Activated CD4-positive, alpha-beta T cell treated with anti-CD3 and anti-CD28 coated beads, Interleukin-2, amount 50 U/mL, for 1 hour (primary cell): ENCODE data around the gene TNNT1.

Experiments
- DNase-seq: peaks from one replicate; pipeline ENCODE4 v3.0.0-alpha.2; 2020

Gene TNNT1

DNA sequence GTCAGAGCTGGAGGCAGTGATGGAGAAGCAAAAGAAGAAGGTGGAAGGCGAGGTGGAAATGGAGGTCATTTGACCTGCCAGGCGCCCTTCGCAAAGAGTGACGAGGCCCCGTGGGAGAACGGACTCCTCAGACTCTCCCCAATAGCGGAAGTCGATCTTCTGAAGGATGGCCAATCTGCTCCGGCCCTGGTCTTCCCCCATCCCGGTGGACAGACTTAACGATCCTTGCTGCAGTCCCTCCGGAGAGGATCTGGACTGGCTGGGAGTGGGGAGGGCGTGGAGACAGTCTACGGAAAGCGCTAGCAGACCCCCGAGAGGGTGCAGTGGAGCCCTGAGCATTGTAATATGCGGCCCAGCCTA, 61.5 kb downstream of the TNNT1 start:
- no peak for DNase-seq

DNA sequence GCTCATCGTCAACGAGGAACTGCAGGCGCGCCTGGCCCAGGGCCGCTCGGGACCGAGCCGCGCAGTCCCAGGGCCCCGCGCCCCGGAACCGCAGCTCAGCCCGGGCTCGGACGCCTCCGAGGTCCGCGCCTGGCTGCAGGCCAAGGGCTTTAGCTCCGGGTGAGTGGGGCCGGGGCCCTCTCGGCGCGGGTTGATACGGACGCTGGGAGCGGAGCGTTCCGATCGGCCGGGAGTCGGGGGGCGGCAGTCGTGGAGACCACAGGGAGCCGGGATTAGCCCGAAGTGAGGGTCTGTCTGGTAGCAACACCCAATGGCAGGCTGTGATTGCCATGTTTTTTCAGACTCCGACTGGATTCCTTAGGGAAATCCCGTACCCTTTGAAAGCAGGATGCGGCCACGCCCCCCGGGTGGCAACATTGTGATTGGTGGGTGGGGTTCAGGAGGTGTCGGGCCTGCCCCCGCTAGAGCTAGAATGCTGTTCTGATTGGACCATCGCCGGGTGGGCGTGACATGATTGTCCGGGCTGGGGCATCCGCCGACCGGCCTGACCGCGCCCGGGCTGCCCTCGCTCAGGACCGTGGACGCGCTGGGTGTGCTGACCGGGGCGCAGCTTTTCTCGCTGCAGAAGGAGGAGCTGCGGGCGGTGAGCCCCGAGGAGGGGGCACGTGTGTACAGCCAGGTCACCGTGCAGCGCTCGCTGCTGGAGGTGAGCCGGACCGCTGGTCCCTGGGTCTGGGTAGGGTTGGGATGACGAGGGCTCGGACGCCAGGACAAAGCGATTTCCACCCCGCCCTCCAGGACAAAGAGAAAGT, 62.1 kb downstream of the TNNT1 start:
- peak; percentile 37 for DNase-seq

- no peak for DNase-seq
Measured at GRCh38 chr19:55085923-55086715, 62.9 kb downstream of the TNNT1 start.

DNA sequence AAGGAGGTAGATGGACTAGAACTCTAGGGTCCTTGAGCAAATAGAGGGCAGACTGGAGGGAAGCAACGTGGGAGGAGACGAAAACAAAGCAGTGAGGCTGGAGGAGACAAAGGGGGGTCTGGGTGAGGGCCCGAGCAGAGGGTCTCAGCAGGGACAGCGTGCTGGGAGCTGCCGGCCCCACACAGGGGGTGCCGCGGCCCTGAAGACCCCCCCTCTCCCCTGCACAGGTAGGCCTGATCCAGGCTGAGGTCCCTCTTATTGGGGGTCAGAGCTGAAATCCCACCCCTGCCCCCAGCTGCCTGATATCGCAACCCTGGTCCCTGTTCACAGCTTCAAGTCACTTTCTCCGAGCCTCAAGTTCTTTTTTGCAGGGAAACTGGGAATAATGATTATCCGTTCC, 64.6 kb downstream of the TNNT1 start:
- no peak for DNase-seq

DNA sequence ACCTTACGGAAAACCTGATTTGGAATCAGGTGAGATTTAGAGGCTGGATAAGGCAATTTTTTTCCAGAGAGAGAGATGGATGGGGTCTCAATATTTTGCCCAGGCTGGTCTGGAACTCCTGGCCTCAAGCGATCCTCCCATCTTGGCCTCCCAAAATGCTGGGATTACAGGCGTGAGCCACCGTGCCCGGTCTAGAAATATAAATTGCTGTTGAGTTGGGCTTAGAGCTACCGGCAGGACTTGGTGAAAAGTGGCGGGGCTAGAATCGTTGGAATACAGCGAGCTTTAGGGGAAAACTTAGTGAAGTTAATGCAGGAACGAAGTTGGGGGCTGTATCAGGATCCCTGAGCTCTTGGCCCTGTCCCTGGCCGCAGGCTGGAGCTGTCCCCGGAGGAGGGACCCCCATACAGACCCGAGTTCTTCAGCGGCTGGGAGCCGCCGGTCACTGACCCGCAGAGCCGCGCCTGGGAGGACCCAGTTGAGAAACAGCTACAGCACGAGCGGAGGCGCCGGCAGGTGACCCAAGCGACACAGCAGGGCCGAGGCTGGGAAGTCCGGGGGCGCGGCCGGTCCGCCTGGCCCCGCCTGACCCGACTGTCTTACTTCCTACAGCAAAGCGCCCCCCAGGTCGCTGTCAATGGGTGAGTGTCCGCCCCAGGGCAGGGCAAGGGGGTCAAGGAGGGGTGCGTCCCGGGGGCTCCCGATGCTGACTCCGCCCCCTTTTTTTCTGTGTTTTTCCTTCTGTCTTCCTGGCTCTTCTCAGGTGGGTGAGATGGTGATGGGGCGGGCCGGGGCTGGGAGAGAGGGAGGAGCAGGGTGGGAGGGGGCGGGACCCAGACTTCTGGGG, 65.8 kb downstream of the TNNT1 start:
- no peak for DNase-seq
